Effector CD4-positive, alpha-beta T cell (primary cell): ENCODE data around the gene REEP6.
A peak's percentile ranks its signal among the peaks of the same experiment; 100 is the strongest.
"Not testable (repeated sequence)": the region's sequence is repeated elsewhere in the genome, so short reads cannot be mapped to it uniquely, and the experiment has no call there.

Source experiments
- DNase-seq: peaks from one replicate; pipeline ENCODE4 v3.0.0-alpha.2; 2020

Gene REEP6

GRCh38 chr19:1491849-1492170 lies 829 bp downstream of the REEP6 start:
- DNase-seq: no peak

- no peak for DNase-seq
These were observed 1.6 kb downstream of the REEP6 start for GRCh38 chr19:1492474-1493006.

- no peak for DNase-seq
These were observed 3.3 kb downstream of the REEP6 start for GRCh38 chr19:1494115-1494815.

- no peak for DNase-seq
These were observed 4.2 kb downstream of the REEP6 start for GRCh38 chr19:1495051-1495798.

GRCh38 chr19:1495799-1496713 lies 5.1 kb downstream of the REEP6 start:
- DNase-seq: no peak

GRCh38 chr19:1496714-1497577 lies 6.0 kb downstream of the REEP6 start:
- DNase-seq: no peak

GRCh38 chr19:1497578-1498235 lies 6.7 kb downstream of the REEP6 start:
- no peak for DNase-seq

- not testable (repeated sequence) for DNase-seq
These were observed 8.2 kb downstream of the REEP6 start for GRCh38 chr19:1499231-1499630.

GRCh38 chr19:1501200-1501595 lies 10.2 kb downstream of the REEP6 start:
- no peak for DNase-seq

- no peak for DNase-seq
These were observed 11.6 kb downstream of the REEP6 start for GRCh38 chr19:1502433-1503088.

GRCh38 chr19:1503089-1503924 lies 12.3 kb downstream of the REEP6 start:
- DNase-seq: peak; percentile 39

GRCh38 chr19:1503925-1504773 lies 13.2 kb downstream of the REEP6 start:
- no peak for DNase-seq

- no peak for DNase-seq
These were observed 14.0 kb downstream of the REEP6 start for GRCh38 chr19:1505012-1505411.

- no peak for DNase-seq
These were observed 15.3 kb downstream of the REEP6 start for GRCh38 chr19:1505991-1506881.

- no peak for DNase-seq
These were observed 16.2 kb downstream of the REEP6 start for GRCh38 chr19:1507192-1507660.

- peak; percentile 91 for DNase-seq
These were observed 17.0 kb downstream of the REEP6 start for GRCh38 chr19:1507763-1508506.

- no peak for DNase-seq
These were observed 17.5 kb downstream of the REEP6 start for GRCh38 chr19:1508507-1508856.
